ENCODE results near the gene SYNGR1. TPM values are rescaled to one million over a fixed set of nuclear protein-coding genes. Genes with fewer than 3 reads are reported as not detected.

SYNGR1 gene
- total RNA-seq, 1 donor from 2014 or later: 10.8 TPM

DNA sequence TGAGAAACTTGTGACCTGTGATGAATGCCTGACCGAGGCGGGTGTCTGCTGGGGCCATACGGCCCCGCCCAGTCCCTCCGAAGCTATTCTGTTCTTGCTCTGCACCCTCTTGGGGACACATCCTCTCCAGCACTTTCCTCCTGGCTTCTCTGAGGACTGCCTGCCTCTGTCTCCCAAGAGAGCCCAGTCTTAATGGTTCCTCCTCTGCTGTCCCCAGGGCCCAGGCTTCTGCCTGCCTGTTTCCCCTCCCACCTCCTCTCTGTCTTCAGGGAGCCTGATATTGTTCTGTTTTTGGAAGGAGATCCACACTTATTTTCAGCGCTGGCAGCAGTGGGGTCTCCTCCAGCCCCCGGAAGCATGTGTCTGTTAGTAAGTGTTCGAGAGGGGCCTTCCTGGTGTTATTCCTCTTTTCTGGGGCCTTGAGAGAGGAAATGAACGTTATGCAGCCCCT, 18.7 kb downstream of the SYNGR1 start:
- no peak for DNase-seq (ENCODE audit: low spot score)

DNA sequence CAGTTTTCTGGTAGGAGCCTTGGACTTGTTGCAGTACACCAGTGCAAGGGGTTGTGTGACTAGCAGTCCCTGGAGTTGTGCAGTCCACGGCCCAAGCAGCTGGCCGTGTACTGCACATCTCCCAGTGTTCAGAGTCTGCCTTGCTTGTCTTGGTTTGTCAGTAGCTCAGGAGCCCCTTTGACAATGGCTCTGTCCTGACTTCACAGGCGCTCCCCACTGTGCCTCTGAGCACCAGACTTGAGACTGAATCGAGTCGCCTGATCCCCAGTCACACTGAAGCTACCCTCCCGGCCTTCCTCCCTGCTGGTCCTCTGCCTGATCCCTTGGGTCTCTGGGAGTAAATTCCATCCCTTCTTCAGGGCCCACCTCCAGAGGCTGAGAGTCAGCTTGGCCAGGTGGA, 19.4 kb downstream of the SYNGR1 start:
- no peak for DNase-seq (ENCODE audit: low spot score)

DNA sequence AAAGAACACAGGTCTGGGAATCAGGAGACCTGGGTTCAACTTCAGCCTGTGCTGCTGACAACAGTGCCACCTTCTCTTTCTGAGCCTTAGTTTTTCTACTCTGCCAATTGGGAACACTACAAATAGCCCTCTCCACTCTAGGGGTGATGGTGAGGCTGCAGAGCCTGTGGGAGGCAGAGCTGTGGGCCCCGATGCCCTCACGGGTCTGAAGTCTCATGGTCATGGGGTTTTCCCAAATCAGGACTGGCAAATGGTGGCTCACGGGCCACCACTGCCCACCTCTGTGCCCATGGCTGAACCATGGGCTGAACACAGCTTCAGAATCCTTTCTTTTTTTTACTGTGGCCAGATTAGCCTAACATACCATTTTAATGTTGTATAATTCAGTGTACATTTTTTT, 19.8 kb downstream of the SYNGR1 start:
- no peak for DNase-seq (ENCODE audit: low spot score)

GRCh38 chr22:39371732-39372131, 21.9 kb downstream of the SYNGR1 start:
- DNase-seq (ENCODE audit: low spot score): no peak

GRCh38 chr22:39374191-39374590, 24.4 kb downstream of the SYNGR1 start:
- DNase-seq (ENCODE audit: low spot score): no peak

DNA sequence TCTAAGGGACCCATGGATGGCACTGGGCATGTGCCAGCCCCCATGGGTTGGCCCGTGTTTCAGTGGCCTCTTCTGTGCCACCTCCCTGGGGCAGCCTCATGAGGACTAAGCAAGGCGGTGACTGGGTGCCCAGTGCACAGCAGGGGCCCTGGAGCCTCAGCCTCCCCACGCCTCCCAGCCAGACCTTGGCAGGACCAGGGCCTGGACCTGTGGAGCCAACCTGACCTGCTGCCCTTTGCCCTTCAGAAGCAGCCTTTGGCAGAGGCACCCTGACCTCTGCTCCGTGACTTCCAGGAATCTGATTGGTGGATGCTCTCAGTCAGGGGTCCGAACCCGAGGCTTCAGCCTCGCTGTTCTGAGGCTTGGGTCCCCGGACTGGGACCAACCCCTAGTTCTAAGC, 25.0 kb downstream of the SYNGR1 start:
- DNase-seq (ENCODE audit: low spot score): no peak

- no peak for DNase-seq (ENCODE audit: low spot score)
Observed at GRCh38 chr22:39375646-39376045, 25.9 kb downstream of the SYNGR1 start.

DNA sequence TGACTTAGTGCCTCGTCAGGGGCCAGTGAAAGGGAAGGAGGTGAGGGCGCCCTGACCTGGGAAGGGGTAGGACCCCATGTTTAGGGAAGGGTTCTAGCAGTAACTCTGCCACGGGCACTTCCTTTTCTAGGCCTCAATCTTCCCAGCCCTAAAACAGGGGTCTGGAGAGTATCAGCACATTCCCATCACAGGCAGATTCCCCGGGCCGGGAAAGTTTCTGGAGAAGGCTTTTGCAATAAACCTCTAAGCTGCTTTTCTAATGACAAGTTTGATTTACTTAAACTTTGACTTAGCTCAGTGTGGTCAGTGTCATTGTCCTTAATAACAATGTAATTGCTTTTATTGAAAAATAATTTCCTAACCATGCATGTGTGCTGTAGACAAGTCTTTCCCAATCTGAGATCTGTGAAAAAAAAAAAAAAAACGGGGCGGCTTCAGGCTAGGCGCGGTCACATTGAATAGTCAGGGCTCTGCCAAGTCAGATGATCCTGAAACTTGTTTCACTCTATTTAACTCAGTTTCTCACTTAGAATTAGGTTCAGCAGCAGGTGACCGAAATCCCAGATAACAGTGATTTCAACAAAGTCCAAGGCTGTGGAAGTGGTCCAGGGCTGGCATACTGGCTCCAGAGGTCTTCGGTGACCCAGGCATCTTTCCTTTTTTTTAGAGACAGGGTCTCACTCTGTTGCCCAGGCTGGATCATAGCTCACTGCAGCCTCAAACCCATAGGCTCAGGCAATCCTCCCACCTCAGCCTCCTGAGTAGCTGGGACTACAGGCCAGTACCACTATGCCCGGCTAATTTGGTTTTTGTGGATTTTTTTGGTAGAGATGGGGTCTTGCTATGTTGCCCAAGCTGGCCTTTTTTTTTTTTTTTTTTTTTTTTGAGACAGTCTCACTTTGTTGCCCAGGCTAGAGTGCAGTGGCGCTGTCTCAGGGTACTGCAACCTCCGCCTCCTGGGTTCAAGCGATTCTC, 30.3 kb downstream of the SYNGR1 start:
- DNase-seq (ENCODE audit: low spot score): no peak

- no peak for DNase-seq (ENCODE audit: low spot score)
Observed at GRCh38 chr22:39381009-39381755, 31.4 kb downstream of the SYNGR1 start.

GRCh38 chr22:39381930-39382329, 32.1 kb downstream of the SYNGR1 start:
- no peak for DNase-seq (ENCODE audit: low spot score)

DNA sequence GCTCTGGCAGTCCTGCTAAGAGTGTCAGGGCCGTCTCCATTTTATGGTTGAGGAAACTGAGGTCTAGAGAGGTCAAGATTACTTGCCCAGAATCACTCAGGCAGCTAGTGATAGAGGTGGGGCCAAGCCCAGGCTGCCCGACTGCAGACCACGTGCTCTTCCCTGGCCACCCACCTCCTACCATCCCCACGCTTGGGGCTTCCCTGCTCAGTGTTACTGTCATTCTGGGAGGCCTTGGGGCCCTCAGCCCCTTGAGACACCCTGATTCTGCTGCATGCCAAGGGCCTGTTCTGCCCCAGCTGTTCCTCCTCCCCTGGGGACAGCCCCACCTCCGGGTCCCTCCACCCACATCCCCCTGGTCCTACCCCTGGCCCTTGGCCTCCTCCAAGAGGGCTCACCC, 32.6 kb downstream of the SYNGR1 start:
- no peak for DNase-seq (ENCODE audit: low spot score)

DNA sequence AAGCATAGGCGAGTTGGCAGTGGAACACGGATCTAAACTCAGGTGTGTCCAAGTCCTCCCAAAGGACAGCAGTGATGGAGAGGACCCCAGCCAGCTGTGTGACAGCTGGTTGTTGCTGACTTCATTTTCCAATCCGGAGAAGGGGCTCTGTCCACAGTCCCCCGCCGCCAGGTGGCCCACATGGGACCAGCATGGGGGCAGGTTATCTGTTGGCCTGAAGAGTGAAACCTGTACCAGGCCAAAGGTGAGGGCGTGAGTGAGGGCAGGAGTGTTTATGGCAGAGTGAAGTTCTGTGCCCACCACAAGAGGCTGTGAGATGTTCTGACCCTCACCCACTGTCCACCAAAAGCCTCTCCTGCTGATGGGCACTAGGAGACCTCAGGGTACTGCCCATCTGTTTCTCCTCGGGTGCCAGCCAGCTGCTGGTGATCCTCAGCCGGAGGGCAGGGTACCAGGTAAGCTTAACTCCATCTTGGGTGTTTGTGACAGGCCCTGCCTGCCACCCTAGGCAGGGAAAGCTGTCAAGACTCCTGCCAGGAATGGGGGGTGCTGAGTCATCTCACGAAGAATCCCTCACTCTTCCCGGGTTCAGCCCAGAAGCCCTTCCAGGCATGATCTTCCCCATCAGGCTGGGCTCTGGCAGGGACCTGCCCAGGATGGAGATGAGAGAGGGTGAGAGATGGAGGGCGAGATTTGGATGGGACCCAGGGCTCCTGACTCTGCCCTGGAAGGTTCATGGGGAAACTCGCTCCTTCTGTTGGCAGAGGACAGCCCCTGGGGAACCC, 34.2 kb downstream of the SYNGR1 start:
- DNase-seq (ENCODE audit: low spot score): no peak

GRCh38 chr22:39384750-39385480, 35.1 kb downstream of the SYNGR1 start:
- no peak for DNase-seq (ENCODE audit: low spot score)

GRCh38 chr22:39388261-39389011, 38.6 kb downstream of the SYNGR1 start:
- DNase-seq (ENCODE audit: low spot score): no peak

GRCh38 chr22:39389420-39389819, 39.6 kb downstream of the SYNGR1 start:
- no peak for DNase-seq (ENCODE audit: low spot score)

DNA sequence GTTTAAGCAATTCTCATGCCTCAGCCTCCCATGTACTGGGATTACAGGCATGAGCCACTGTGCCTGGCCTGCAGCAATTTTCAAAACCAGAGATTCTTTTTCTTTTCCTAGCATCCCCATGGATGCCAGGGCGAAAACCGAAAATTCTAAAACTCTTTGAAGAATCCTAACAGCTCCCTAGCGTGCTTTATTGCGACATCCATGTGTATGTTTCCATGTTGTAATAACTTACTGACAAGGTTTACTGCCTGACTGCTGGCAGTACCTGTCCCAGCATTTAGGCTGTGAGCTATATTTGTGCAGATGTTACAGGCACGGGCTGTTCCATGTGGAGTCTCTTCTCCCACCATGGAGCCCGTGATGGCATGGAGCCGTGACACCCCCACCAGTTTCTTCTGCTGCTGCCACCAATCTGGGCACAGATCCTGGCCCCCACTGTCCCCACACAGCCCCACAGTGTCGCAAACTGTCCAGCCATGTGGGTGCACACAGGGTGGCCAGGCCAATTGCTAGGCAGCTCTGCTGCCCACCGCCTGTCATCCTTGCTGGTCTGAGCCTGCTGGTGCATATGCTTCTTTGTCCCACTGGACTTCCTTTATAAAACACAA, 42.7 kb downstream of the SYNGR1 start:
- DNase-seq (ENCODE audit: low spot score): no peak

GRCh38 chr22:39395936-39396796, 46.4 kb downstream of the SYNGR1 start:
- no peak for DNase-seq (ENCODE audit: low spot score)

GRCh38 chr22:39396797-39397195, 47.0 kb downstream of the SYNGR1 start:
- no peak for DNase-seq (ENCODE audit: low spot score)

GRCh38 chr22:39401301-39401631, 51.5 kb downstream of the SYNGR1 start:
- no peak for DNase-seq (ENCODE audit: low spot score)

All from mesenteric fat pad (tissue), 1 donor.